ENCODE results near the gene BICC1.
"Not testable (repeated sequence)": the region's sequence is repeated elsewhere in the genome, so short reads cannot be mapped to it uniquely, and the experiment has no call there.

Gene BICC1

DNA sequence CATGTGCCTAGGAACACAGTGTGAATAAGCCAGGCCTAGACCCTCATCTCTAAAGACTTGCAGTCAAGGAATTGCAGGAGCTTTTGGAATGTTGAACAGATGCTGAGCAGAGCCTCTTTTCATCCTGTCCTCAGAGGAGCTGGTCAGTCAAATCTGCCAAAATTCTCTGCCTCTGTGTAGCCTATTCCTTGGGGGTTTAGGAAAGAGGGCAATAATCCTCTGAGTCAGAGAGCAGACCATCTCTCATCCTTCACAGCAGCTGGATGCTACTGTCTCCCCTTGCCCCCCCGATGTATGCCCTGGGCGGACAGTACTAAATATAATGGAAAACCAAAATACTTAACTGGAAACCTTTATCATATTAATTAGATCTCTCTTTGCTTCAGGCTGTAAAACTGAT is 52.6 kb downstream of the BICC1 start:
- DNase-seq: no peak

DNA sequence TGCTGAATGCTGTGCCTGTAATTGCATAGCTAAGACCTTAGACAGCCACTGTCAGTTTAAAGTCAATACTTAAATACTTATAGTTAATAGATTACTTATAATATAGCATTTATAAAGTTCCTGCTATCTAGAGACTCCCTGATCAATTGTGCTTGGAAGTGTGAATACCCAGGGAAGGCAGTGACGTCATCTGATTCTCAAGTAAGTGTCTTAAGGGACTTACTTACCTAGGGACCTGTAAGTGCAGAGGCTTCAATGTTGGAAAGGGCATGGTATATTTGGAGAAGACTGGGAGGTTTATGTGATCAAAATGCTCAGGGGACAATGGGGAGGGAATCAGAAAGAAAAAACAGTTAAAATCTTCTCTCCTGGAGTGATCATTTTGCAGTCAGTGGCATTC is 55.0 kb downstream of the BICC1 start:
- no peak for DNase-seq

DNA sequence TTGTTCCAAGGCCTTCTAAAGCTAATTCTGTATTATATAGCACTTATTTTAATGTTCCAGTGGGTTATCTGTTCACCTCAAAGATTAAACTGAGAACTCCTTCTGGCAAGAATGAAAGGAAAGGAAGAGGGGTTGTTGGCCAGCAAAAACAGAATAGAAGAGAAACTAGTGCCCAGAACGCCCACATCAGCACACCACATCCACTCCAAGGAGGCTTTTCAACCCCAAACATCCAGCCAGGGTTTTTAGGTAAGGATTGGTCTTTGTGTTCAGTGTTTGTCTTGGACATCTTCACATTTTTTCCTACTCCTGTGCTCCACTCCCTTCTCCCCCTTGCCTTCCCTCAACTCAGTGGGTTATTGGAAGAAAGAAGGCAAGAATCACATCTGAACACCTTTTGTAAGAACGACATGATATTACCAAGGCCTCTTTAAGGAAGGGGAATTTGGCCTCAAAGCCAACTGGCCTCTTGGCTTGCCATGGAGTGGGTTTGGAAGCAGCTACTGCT is 55.8 kb downstream of the BICC1 start:
- DNase-seq: no peak

DNA sequence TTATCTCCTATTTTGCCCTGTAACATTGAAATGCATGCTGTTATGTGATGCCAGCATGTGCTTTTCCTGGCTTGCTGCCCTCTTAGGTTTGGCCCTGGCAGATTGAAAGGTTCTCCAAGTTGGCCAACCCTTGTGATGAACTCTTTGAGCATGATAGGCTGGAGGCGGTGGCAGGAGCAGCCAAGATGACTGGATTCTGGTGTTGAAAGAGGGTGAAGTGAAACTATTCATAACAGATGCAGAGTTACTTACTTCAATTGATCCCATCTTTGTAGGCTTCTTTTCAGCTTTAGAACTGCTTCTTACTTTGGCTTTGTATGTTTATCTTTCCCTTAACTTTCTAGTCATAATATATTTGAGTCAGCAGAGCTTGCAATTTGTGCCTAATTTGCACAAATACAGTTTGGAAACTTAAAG is 57.6 kb downstream of the BICC1 start:
- no peak for DNase-seq

DNA sequence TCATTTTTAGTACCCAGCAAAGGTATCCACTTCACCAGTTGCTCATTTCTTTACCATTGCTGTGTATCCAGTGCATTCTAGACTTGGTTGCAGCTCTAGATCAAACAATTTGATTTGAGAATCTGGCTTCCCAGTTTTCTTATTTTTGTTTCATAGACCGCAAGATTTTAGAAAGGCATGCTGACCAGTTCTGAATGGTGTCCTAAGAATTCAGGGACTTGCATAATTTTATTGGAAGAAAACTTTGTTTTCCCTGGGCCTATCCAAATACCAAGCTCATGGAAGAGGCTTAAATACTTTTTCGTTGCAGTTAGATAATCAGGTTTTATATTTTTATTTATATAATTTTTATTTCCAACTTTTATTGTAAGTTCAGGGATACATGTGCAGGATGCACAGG is 58.3 kb downstream of the BICC1 start:
- DNase-seq: no peak

DNA sequence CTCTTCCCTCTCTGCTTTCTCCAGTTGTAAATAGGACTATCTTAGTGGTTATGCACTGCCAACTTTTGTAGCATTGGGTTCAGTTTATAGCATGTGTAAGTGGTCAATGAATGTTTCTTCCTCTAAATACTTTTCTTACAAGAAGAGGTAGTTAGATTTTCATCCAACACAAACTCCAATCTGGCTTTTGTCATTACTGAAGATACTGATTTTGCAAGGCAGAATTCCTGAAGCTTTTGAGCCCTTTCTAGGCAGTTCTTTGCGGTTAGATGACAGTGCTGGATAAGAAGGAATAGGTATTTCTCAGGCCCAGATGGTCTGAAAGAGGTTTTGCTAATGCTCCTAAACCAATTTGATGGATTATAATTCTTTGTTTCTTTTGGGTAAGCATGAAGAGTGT is 60.5 kb downstream of the BICC1 start:
- no peak for DNase-seq

DNA sequence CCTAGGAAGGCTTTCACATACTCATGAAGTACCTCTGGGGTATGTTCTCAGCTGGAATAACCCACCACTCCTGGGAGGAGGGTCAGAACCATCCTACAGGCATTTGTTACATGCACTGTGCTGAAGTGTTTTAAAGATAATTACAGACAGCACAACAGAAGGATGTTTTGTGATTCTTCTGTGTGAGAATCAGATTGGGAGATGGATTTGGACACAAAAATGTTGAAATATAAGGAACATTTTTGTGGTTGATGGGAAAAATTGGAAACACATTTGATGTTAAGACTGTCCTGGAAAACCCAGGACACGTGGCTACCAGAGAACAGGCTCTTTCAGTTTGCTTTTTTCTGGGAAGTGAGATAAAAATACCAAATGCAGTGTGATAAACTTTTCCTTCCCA is 61.4 kb downstream of the BICC1 start:
- peak; percentile 54 for DNase-seq

DNA sequence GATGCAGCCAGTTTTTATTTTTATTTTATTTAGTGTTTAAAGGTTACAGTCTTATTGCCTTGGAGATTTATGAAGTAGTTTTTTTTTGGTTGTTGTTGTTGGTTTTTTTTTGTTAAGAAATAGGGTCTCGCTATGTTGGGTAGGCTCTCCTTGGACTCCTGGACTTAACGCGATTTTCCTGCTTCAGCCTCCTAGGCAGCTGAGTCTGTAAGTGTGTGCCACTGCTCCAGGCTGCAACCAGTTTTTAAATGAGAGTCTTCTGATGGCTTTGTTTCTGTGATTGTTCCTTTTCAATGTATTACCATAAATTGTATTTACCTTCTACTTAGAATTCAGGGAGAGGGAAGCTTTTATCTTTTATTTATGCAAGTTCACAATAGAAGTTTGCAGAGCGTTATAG is 62.8 kb downstream of the BICC1 start:
- DNase-seq: no peak

DNA sequence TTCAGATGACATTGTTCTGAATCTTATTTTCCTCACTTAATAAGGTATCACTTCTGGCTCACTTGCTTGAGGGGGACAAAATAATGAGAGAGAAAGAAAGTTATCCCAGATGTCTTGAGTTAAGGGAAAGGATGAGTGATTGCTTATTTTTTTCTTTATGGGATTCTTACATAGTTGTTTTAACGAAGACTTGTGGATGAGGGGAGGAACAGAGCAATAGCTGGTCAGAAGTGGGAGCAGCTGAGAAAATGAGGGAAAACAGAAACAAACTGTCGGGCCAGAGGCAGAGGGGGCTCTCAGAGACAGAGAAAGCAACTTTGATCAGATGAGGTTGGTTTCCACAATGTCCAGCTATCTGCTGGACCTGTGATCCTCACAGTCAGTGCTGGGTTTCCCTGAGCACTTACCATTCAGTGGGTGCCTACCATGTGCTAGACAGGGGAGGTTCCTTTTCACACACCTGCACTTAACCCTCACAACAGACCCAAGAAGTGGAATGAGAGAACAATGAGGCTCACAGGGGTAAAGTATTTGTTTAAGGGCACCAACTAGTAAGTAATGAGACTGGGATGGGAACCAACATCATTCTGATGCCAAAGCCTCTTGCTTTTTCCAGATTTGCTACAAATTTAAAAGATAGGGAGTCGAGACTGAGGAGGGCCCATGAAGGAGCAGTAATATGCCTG is 64.2 kb downstream of the BICC1 start:
- no peak for DNase-seq

DNA sequence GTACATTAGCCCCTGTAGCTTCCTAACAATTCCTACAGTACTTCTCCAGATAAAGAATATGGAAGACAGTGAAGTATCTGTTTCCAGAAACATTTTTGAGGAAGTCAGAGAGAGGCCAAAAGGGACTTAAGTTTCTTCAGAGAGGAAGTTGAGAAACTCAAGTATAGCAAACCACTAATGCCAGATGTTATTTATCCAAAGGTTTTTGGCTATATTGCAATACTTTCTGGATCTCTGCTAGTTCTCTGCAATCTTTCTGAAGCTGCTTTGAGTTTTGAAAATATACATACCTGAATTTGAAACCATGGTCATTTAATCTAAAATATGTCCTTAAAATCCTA is 64.7 kb downstream of the BICC1 start:
- peak; percentile 37 for DNase-seq

DNA sequence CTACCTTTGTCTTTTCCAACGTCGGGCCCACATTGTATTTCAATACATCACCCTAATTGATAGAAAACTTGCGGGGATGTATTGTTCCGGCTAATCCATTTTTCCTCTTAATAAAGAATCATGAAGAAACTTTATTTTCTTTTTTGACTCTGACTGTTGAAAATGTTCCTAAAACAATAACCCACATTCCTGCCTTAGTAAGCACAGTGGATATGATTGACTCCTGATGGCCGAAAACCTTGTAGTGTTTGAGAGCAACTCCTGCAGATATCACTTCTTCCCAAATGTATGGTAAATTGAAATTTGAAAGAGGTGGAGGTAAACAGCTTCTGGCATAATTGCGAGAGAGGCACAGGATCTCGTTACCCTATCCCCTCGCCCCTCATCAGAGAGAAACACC is 65.7 kb downstream of the BICC1 start:
- peak; percentile 33 for DNase-seq

DNA sequence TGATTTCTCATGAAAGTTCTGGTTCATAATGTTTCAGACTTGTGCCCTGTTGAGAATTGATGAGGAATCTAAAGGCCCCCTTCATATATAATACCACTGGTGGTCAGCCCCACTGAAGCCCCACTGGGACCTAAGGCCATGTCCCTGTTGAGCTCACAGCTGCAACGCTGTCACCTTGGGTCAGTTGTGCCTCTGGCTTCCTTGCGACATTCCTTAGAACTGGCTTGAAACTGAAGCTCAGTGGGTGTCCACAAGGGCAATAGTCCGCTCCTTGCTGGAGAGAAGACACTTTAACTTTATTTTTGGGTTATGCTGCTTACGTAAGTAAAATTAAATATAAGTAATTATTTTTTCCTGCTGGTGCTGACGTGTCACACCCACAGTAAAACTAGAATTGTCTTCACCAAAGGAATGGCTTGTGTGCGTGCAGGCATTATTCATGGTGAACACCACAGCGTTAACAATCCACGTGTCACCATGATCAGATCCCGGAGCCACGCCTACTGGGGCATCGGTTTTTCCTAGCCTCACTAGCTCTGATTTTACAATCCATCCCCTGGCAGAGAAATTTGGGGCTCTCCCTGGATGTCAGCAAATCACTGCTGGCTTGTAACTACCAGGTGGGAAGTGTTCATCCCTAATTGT is 66.5 kb downstream of the BICC1 start:
- DNase-seq: no peak

DNA sequence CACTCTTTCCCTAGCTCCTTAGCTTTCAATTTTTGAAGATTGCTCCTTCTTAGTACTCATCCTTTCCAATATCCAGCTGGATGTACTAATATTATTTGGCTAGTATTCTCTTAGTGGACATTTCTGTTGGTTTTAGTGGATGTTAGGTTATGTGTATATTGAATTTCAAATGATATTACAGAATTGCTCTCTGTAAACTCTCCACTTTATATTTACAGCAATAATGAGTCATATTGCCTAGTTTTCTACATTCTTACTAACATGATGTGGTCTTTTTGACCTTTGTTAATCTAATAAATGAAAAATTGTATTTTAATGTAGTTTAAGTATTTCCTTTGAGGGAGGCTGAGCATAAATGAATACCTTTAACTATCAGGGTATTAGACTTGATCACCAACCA is 69.4 kb downstream of the BICC1 start:
- DNase-seq: no peak

DNA sequence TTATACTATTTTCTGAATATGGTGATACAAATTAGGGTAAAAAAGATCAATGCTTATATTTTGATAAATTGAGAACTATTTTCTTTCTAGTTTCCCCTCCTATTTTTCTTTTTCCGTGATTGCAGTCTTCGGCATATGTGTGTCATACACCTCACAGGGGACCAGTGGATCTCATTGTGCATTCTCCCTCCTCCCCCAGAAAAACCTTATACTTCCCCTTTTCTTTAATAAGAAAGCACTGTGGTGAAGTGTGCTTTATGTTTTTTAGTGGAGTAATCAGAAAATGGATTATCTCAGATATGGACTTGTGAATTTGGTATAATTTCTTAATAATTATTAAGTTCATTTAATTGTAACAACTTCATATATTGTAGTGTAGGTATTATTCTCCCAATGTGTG is 72.8 kb downstream of the BICC1 start:
- DNase-seq: no peak

DNA sequence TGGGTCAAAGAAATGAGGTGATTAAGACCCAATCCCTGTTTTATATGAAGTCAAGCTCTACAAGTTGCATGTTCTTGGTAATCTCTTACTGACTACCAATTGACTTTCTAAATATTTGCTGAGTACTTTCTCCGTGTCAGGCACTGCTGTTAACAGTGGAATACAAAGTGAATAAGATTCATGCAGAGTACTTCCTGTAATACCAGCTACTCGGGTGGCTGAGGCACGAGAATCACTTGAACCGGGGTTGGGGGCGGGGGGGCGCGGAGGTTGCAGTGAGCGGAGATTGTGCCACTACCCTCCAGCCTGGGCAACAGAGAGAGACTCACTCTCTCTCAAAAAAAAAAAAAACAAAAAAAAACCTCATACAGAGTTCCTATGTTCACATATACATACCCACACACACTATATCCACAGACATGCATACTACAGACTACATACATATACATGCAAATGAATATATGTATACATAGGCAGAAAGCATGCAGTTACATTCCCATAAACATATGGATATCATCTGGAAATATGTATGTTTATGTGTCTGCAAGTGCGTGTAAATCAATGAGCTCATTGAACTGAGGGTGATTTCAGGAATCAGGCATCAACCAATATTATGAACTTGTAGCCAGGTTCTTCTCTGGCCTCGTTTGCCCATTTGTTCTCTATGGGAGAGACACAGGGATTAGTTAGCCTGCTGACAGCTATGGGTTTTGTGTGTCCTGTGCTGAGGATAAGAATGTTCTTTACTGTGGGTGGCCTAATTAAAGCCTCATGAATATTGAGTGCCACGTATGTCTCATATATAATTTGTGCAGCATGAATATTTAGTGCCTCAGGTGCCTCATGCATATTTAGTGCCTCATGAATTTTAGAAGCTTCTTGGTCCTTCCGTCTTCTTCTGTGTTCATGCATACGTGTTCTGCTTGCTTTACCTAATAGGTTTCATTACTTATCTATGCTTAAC is 73.9 kb downstream of the BICC1 start:
- no peak for DNase-seq

DNA sequence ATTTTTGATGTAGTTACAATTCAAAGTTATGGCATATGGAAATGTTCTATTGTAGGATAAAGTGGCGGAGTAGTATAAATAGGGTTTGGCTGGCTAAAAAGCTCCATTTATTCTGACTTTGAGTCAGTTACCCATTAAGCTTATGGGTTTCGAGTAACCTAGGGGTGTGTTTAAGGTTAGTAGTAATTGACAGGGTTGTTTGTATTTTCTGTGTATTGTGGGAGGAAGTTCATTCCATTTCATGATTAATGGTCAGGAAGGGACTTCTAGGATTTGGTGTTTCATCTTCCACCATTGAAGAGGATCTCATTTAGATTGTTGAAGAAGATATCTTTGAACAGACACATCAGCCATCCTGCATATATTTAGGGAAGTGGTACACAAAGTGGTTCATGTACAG is 75.0 kb downstream of the BICC1 start:
- no peak for DNase-seq

DNA sequence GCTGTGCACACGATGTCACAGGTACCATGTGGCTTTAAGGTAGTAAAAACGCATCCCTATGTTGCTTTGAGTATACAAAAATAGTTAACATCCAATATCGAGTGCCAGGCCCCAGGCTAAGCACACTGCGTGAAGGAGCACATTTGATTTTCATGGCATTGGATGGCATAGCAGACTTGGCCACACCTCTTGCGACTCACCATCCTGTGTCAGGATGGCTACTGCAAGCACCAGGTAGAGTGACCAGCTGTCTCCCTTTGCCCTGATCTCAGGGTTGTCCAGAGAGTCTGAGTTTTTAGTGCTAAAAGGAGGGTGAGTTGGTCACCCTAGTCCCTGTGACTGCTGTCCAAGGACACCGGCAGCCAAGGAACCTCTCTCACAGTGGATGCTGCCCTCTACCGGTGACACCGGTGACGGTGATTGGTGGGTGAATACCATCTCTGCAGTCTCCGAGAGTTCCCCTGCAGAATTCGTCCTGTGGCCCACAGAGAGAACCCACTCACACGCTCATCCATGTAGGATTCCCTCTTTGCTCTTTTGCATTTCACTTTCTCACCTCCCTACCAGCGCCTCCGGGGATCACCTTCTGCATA is 76.1 kb downstream of the BICC1 start:
- DNase-seq: no peak

DNA sequence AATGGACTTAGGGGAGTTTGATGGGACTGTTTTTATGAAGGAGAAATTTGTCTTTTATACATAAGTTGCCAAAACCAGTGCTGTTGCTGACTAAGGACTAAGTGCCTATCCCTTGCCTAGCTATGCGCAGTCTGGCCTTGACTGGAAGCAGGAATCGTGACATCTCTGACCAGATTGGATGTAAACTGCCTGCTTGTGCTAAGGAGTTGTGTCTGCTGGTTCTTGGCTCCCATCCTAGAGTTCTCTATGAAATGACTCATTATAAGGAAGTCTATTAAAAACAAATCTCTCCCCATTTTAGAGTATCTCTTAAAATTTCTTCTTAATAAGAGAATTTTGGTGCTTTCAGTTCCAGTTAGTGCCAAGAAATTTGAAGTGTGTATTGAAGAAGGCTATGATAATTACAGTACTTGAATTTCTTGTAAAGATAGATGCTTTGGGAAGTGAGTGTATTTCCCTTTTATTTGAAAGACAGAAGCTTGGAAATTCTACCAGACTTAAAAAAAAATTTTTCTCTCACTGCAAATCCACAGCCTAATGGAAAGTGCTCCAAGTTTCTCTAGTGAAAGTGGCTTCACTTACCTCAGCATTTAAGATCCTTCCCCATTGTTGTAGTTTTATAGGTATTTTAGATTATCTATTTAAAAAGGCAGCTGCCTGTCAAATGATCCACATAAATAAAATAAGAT is 77.6 kb downstream of the BICC1 start:
- DNase-seq: peak; percentile 95

DNA sequence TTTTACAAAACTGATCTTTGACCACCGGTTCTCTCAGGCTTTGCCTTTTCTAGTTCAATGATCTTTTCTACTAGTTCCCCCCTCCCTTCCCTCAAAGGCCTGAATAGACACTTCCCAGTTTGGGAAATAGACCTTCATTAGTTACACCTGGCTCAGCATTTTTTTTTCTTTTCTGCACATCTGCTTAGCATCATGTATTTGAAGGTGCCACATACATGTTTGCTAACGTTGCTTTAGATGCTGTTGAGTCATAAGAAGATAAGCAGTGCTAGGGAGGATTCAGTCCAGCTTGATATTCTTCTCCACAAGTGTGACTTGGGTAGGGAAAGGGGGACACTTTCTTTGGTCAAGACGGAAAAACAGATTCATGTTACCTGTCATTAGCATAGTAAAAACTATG is 78.3 kb downstream of the BICC1 start:
- DNase-seq: no peak

DNA sequence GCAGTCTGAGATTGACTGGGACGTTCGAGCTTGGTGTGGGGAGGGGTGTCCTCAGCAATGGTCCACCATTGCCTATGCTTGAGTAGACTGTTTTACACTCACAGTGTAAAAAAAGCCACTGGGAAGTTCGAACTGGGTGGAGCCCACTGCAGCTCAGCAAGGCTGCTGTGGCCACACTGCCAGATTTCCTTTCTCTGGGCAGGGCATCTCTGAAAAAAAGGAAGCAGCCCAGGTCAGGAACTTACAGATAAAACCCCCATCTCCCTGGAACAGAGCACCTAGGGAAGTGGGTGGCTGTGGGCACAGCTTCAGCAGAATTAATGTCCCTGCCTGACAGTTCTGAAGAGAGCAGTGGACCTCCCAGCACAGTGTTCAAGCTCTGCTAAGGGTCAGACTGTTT is 80.3 kb downstream of the BICC1 start:
- DNase-seq: no peak

DNA sequence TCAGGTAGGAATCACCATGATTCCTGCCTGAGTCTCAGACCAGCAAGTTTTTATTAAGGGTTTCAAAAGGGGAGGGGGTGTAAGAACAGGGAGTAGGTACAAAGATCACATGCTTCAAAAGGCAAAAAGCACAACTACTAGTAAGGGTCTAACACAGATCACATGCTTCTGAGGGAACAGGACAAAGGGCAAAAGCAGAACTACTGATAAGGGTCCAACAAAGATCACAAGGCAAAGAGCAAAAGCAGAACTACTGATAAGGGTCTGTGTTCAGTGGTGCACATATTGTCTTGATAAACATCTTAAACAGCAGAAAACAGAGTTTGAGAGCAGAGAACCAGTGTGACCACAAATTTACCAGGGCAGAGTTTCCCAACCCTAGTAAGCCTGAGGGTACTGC is 84.5 kb downstream of the BICC1 start:
- DNase-seq: not testable (repeated sequence)

DNA sequence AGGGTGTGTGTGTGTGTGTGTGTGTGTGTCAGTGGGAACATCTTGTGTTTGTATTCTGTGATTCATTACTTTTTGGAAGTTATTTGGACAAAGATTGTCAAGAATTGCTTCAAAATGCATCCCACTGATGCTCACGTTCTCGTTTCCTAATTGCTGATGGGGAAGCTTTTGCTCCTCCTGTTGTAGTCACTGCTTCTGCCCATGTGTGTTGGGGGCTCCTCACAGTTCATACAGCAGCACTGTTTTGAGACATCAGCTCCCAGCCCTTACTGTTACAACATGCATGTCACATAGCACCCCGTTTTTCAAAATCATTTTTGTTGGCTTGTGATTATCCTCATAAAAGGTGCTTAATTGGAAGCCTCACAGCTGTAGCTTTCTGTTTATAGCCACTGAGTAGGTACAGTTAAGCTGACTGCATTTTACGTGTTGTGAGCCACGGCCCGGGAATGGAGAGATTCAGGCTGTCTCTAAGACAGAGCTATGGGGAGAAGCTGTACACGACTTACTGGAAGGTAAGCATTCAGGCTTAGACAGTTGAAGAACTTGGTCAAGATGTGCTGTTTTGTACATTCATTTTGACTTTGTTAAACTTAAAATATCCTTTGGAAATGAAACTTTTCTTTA is 87.4 kb downstream of the BICC1 start:
- DNase-seq: no peak

All from fibroblast of skin of back (primary cell).